Activated naive CD4-positive, alpha-beta T cell treated with anti-CD3 and anti-CD28 coated beads for 36 hours (primary cell): Measurements from ENCODE around the gene IGF2. TPM values are rescaled to one million over a fixed set of nuclear protein-coding genes. Genes with fewer than 3 reads are reported as not detected.
"Not testable (repeated sequence)": the region's sequence is repeated elsewhere in the genome, so short reads cannot be mapped to it uniquely, and the experiment has no call there.

ENCODE experiments used
- CTCF ChIA-PET: fragments of 350-600 bp; sonication (Branson Sonifier 250); formaldehyde crosslinking; loops from one replicate; lab custom pipeline; 2021; ENCODE audit warnings: antibody characterized with exemption; lab: Charles Lee
- DNase-seq: peaks from one replicate; pipeline ENCODE4 v3.0.0-alpha.2; 2020
- H3K27ac Mint-ChIP-seq: one replicate; pipeline ENCODE4 v1.8.0; 2021; ENCODE audit warnings: mild to moderate bottlenecking, mixed read lengths
- H3K27me3 Mint-ChIP-seq: one replicate; pipeline ENCODE4 v1.8.0; 2021; ENCODE audit warnings: low read depth, mixed read lengths
- H3K36me3 Mint-ChIP-seq: one replicate; pipeline ENCODE4 v1.8.0; 2021; ENCODE audit warnings: low read depth, mixed read lengths
- H3K4me1 Mint-ChIP-seq: one replicate; pipeline ENCODE4 v1.8.0; 2021; ENCODE audit warnings: low read depth, mixed read lengths
- H3K4me3 Mint-ChIP-seq: one replicate; pipeline ENCODE4 v1.8.0; 2021; ENCODE audit warnings: mild to moderate bottlenecking, moderate library complexity, mixed read lengths
- H3K9me3 Mint-ChIP-seq: one replicate; pipeline ENCODE4 v1.8.0; 2021; ENCODE audit warnings: mixed read lengths
- intact Hi-C: fragments of 100-400 bp; cut with micrococcal nuclease; formaldehyde crosslinking; loops from one replicate; pipeline ENCODE4 v1.15.1; 2023
- total RNA-seq, 2 experiments: library from RNA; stranded (reverse); gene quantifications; one replicate each; pipeline ENCODE4 v1.2.3, GENCODE V29; 2021

The IGF2 gene
- total RNA-seq, 2 experiments from 2014 or later, result 0.21 to 0.37 TPM

- DNase-seq, H3K4me3 Mint-ChIP-seq, H3K27me3 Mint-ChIP-seq, H3K9me3 Mint-ChIP-seq, H3K36me3 Mint-ChIP-seq, intact Hi-C loops, CTCF ChIA-PET, H3K4me1 Mint-ChIP-seq, H3K27ac Mint-ChIP-seq: not testable (repeated sequence)
Observed at GRCh38 chr11:2178055-2178773, 39.0 kb upstream of the IGF2 start.

DNA sequence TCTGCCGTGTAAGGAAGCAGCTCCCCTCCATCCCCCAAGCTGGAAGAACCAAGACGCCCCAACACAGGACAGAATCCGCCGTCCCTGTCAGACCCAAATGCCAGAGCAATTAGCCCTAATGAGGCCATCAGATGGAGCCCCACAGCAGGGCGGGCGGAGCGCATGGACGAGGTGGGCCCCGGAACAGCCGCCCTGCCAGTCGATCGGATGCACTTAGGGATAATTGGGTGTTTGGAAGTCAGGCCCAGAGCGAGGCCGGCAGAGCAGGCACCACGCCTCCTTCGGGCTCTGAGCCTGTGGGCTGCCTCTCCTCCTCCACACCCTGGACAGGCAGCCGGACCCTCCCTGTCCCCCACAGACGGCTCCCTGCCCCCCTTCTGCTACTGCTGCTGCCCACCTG is 37.9 kb upstream of the IGF2 start:
- H3K9me3 Mint-ChIP-seq, result no peaks in the 10 kb centered on the region
- H3K4me3 Mint-ChIP-seq, result no peak overlapping the region
- no peak for DNase-seq
- intact Hi-C loops, result no loop called here
- no peaks in the 10 kb centered on the region for H3K27me3 Mint-ChIP-seq
- CTCF ChIA-PET, result no interaction called here
- H3K27ac Mint-ChIP-seq, result no peak overlapping the region
- no peaks in the 10 kb centered on the region for H3K4me1 Mint-ChIP-seq
- no peaks in the 10 kb centered on the region for H3K36me3 Mint-ChIP-seq

DNA sequence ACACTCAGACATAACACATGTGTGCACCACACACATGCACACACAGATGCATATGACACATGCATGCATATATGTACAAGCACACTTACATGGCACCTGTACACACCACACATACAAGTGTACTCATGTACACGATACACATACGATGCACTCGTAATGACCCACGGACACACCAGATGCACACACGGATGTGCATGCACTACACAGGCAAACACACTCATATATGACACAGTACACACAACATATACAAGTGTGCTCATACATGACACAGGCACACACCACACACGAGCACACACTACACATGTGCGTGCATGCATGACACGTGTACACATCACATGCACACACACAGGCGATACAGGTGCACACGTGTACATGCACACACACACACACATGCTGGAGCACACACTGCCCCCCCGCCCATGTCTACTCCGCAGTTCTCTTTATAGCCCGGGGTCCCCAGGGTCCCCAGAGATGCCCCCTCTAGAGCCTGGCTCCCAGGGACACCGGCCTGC is 37.3 kb upstream of the IGF2 start:
- no peak for DNase-seq
- CTCF ChIA-PET, result no interaction called here
- no peaks in the 10 kb centered on the region for H3K4me1 Mint-ChIP-seq
- H3K27ac Mint-ChIP-seq, result no peak overlapping the region
- no peaks in the 10 kb centered on the region for H3K9me3 Mint-ChIP-seq
- H3K27me3 Mint-ChIP-seq, result no peaks in the 10 kb centered on the region
- no peak overlapping the region for H3K4me3 Mint-ChIP-seq
- intact Hi-C loops, result no loop called here
- no peaks in the 10 kb centered on the region for H3K36me3 Mint-ChIP-seq

DNA sequence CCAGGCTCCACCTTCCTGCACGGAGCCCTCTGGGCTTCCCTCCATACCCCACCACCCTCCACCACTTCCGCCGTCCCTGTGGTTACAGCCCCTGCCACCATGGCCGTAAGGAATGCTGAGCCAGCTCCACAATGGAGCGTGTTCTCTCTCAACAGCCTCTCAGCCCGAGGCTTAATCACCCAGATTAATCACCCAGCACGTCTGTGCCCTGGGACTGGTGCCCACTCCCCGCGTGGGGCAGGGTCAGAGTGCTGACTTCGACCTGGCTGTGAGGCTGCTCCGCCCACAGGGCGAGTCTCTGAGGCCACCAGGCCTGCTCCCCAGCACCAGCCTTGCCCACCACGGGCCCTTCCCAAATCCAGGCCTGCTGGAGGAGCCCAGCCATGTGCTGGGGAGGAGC is 36.5 kb upstream of the IGF2 start:
- Mint-ChIP-seq H3K27ac (no peak overlapping the region), H3K4me3 (no peak overlapping the region), H3K4me1 (no peaks in the 10 kb centered on the region), H3K36me3 (no peaks in the 10 kb centered on the region), H3K27me3 (no peaks in the 10 kb centered on the region), H3K9me3 (no peaks in the 10 kb centered on the region)
- intact Hi-C loops, result no loop called here
- DNase-seq, result no peak
- CTCF ChIA-PET, result no interaction called here

DNA sequence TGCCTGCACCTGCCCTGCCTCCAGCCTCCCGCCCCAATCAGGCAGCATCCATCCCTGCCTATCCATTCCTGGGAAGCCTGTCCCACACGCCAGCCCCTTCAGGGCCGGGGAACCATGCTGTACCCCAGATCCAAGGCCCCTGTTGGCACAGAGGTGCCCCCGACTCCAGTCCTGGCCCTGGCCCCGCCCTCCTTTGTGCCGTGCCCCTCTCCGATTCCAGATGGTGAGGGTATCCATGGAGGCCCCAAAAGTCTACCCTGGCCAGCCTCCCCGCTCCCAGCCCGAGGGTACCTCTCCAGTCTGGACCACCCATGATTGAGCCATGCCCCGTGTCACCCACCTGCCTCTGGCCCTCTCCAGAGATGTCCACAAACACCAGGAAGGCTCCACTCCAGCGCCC is 35.2 kb upstream of the IGF2 start:
- Mint-ChIP-seq H3K4me3 (no peak overlapping the region), H3K9me3 (no peaks in the 10 kb centered on the region), H3K27ac (no peak overlapping the region), H3K27me3 (no peaks in the 10 kb centered on the region), H3K36me3 (no peaks in the 10 kb centered on the region), H3K4me1 (no peaks in the 10 kb centered on the region)
- intact Hi-C loops, result no loop called here
- CTCF ChIA-PET, result interaction anchor here (1.0 kb wide), 1 partner anchor 20 kb away, joined by 3 read pairs; no protein-coding TSS in a partner anchor
- DNase-seq, result no peak

DNA sequence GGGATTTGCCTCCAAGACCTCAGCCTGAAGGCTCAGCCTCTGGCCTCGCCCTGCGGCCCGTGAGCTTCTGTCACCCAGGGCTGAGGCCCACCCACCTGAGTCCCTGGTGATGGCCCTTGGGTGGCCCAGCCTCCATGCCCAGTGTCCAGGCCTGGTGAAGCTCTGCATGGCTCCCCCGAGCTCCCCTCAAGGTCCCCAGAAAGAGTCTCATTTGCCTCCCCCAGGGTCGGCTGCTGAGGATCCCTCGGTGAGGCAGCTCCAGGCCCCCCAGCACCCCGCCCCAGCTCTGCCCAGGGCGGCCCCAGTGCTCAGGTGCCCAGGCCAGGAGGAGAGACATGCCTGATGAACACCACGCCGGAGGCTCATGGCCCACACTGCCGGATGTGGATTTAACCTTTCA is 34.6 kb upstream of the IGF2 start:
- Mint-ChIP-seq H3K27me3 (no peaks in the 10 kb centered on the region), H3K27ac (no peak overlapping the region), H3K9me3 (no peaks in the 10 kb centered on the region), H3K36me3 (no peaks in the 10 kb centered on the region), H3K4me1 (no peaks in the 10 kb centered on the region), H3K4me3 (no peak overlapping the region)
- intact Hi-C loops, result no loop called here
- no peak for DNase-seq
- CTCF ChIA-PET, result interaction anchor here (1.0 kb wide), 1 partner anchor 21 kb away, joined by 3 read pairs; no protein-coding TSS in a partner anchor

DNA sequence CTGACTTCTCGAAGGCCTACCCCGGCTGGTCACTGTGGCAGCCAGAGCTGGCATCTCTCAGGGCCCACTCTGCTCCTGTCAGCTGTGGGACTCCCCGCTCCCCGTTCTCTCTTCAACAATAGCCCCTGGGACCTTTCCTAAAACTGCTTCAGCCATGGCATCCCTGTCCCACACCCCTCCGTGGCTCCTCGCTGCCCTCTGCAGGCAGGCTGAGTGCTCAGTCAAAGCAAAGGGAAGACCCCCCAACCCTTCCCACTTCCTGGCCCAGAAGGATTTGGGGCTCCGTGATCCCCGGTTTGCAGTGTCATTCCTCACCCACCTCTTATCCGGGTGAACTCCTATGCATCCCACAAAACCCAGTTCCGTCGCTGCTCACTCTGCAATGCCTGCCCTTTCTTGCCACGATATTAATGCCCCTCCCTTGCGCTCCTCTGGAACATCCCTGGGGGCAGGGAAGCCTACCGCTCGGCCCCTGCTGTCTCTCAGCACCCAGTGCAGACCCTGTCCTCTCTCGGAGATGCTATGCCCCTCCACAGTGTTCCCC is 34.0 kb upstream of the IGF2 start:
- Mint-ChIP-seq H3K27ac (no peak overlapping the region), H3K36me3 (no peaks in the 10 kb centered on the region), H3K9me3 (no peaks in the 10 kb centered on the region), H3K4me1 (no peaks in the 10 kb centered on the region), H3K27me3 (no peaks in the 10 kb centered on the region), H3K4me3 (no peak overlapping the region)
- intact Hi-C loops, result no loop called here
- no peak for DNase-seq
- CTCF ChIA-PET, result no interaction called here

- Mint-ChIP-seq H3K36me3 (no peaks in the 10 kb centered on the region), H3K27ac (no peak overlapping the region), H3K4me1 (no peaks in the 10 kb centered on the region), H3K27me3 (no peaks in the 10 kb centered on the region), H3K4me3 (no peak overlapping the region), H3K9me3 (no peaks in the 10 kb centered on the region)
- CTCF ChIA-PET, result no interaction called here
- DNase-seq, result no peak
- intact Hi-C loops, result no loop called here
Observed at GRCh38 chr11:2172676-2173075, 33.5 kb upstream of the IGF2 start.

- no peak within 1 kb of the TSS for H3K27ac Mint-ChIP-seq
- no peaks in the 10 kb centered on the region for H3K36me3 Mint-ChIP-seq
- no peaks in the 10 kb centered on the region for H3K4me1 Mint-ChIP-seq
- H3K9me3 Mint-ChIP-seq, result no peaks in the 10 kb centered on the region
- intact Hi-C loops, result no loop called here
- H3K27me3 Mint-ChIP-seq, result no peaks in the 10 kb centered on the region
- CTCF ChIA-PET, result no interaction called here
- no peak for DNase-seq
- H3K4me3 Mint-ChIP-seq, result no peak within 1 kb of the TSS
Observed at GRCh38 chr11:2171591-2172003, 32.4 kb upstream of the IGF2 start, which contains the start of gene TH. Gene TH (minus strand): TSS chr11:2171815. CDS start chr11:2171786, 29 bp downstream.

DNA sequence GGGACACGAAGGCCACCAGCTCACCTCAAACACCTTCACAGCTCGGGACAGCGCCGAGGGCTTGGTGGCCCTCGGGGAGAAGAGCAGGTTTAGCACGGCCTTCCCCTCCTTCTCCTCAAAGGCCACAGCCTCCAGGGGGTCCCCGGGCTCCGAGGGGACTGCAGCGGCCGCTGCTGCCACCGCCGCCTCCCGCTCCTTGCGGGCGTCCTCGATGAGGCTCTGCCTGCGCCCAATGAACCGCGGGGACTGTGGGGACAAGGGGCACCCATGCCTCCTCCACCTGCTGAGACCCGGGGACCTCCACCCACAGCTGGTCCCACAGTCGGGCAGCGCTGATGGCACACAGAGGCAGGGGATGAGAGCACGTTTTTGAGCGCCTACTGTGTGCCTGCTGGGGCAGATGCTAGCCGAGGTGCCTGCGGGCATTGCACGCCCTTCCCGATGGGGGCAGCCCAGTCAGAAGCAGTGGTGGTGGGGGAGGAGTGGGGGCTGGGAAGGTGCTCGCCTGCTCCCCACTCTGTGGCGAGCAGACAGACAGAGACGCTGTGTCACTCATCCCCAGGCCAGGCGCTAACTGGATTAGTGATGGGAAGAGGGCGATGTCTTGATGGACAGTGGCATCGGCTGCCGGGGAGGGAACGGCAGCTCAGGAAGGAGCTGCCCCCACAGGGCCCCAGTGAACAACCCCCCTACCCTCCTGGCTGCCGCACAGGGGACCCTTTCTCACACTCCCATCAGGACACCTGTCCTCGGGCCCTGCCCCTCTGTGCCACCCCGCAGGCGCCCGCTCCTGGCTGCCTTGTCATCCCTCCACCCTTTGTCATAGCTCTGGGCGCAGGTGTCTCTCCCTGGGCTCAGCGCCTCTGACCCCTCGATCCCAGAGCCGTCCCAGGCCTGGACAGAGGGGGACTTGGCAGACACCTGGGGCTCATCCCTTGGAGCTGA is 30.7 kb upstream of the IGF2 start:
- H3K9me3 Mint-ChIP-seq, result no peaks in the 10 kb centered on the region
- H3K27me3 Mint-ChIP-seq, result no peaks in the 10 kb centered on the region
- intact Hi-C loops, result no loop called here
- H3K4me1 Mint-ChIP-seq, result no peaks in the 10 kb centered on the region
- no peak for DNase-seq
- H3K4me3 Mint-ChIP-seq, result no peak overlapping the region
- CTCF ChIA-PET, result no interaction called here
- no peak overlapping the region for H3K27ac Mint-ChIP-seq
- no peaks in the 10 kb centered on the region for H3K36me3 Mint-ChIP-seq

DNA sequence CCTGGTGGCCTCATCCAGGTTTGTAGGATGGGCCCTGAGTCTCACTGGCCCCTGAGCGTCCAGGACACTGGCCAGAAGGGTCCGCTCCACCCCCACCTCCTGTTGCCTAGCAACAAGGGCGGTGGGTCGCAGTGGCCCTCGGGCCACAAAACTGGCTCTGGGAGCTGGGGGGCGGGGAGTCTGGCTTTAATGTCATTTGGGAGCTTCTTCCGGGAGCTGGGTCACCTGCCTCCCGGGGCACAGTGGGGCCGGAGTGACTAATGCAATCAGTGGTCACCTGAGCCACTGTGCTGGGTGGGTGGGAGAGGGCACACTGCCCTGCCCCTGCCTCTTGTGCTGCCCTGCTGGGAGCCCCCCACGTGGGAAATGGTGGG is 29.8 kb upstream of the IGF2 start:
- CTCF ChIA-PET, result interaction anchor here (1.5 kb wide), 1 partner anchor 252 kb away, joined by 5 read pairs; no protein-coding TSS in a partner anchor
- no peaks in the 10 kb centered on the region for H3K4me1 Mint-ChIP-seq
- DNase-seq, result no peak
- H3K4me3 Mint-ChIP-seq, result no peak overlapping the region
- H3K27ac Mint-ChIP-seq, result no peak overlapping the region
- intact Hi-C loops, result no loop called here
- no peaks in the 10 kb centered on the region for H3K27me3 Mint-ChIP-seq
- no peaks in the 10 kb centered on the region for H3K9me3 Mint-ChIP-seq
- no peaks in the 10 kb centered on the region for H3K36me3 Mint-ChIP-seq

DNA sequence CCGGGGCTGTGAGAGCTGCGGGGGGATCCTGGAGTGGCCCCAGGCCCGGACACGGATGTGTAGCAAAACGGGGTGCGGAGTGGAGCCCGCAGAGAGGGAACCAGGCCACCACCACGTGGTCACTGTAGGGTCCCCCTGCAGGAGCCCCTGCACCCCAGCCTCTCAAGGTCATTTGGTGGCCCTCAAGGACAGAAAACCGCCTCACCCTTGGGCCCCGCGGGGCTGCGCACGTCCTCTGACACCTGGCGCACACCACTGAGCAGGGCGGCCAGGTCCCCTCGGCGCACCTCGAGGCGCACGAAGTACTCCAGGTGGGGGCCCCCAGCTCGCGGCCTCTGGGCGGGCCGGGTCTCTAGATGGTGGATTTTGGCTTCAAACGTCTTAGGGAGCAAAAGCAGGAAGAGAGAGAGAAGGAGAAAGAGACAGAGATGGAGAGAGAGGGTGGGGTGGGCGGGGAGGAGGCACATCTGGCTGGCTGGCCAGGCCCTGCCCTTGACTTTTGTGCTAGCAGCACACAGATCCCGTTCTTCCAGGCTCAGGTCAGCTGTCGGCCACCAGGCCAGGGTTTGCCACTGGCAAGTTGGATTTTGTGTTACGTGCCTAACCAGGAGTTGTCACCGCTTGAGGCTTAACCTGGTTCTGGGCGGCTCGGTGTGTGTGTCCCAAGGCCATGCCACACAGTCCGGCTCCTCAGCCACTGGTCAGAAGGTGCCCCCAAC is 29.3 kb upstream of the IGF2 start:
- Mint-ChIP-seq H3K9me3 (no peaks in the 10 kb centered on the region), H3K4me1 (no peaks in the 10 kb centered on the region), H3K27me3 (no peaks in the 10 kb centered on the region), H3K27ac (no peak overlapping the region), H3K36me3 (no peaks in the 10 kb centered on the region), H3K4me3 (no peak overlapping the region)
- intact Hi-C loops, result no loop called here
- no peak for DNase-seq
- CTCF ChIA-PET, result interaction anchor here (1.5 kb wide), 1 partner anchor 252 kb away, joined by 5 read pairs; no protein-coding TSS in a partner anchor
